GM21825 (cell line): ENCODE results near the gene MEAK7.

ENCODE experiments used
- ATAC-seq: cut with Tn5 transposase; IDR thresholded peaks from one replicate; pipeline ENCODE4 v1.9.1; 2021; ENCODE audit warnings: mild to moderate bottlenecking, moderate library complexity; ENCODE audit not compliant: unreplicated experiment

MEAK7 gene

GRCh38 chr16:84471316-84471715 lies 33.1 kb downstream of the MEAK7 start:
- ATAC-seq = no peak

- ATAC-seq = no peak
Measured at GRCh38 chr16:84467709-84468108, 36.8 kb downstream of the MEAK7 start.

GRCh38 chr16:84467256-84467655 lies 37.2 kb downstream of the MEAK7 start:
- ATAC-seq = no peak

GRCh38 chr16:84466692-84467091 lies 37.8 kb downstream of the MEAK7 start:
- no peak for ATAC-seq

- ATAC-seq = no peak
Measured at GRCh38 chr16:84465154-84465553, 39.3 kb downstream of the MEAK7 start.

- ATAC-seq = no peak
Measured at GRCh38 chr16:84464116-84464515, 40.3 kb downstream of the MEAK7 start.

GRCh38 chr16:84463221-84463620 lies 41.2 kb downstream of the MEAK7 start:
- no peak for ATAC-seq

- ATAC-seq = no peak
Measured at GRCh38 chr16:84462296-84463210, 41.9 kb downstream of the MEAK7 start.

- no peak for ATAC-seq
Measured at GRCh38 chr16:84461413-84462295, 42.8 kb downstream of the MEAK7 start.

GRCh38 chr16:84461029-84461412 lies 43.4 kb downstream of the MEAK7 start:
- no peak for ATAC-seq

- ATAC-seq = no peak
Measured at GRCh38 chr16:84460406-84461028, 43.9 kb downstream of the MEAK7 start.

- ATAC-seq = no peak
Measured at GRCh38 chr16:84459941-84460405, 44.5 kb downstream of the MEAK7 start.

GRCh38 chr16:84459533-84459894 lies 44.9 kb downstream of the MEAK7 start:
- no peak for ATAC-seq

- no peak for ATAC-seq
Measured at GRCh38 chr16:84458606-84459532, 45.6 kb downstream of the MEAK7 start.

- ATAC-seq = no peak
Measured at GRCh38 chr16:84455031-84455430, 49.4 kb downstream of the MEAK7 start.
